BJ (cell line): Measurements from ENCODE around the gene STAT5A. TPM values are rescaled to one million over a fixed set of nuclear protein-coding genes. Genes with fewer than 3 reads are reported as not detected.

ENCODE experiments used
- CTCF ChIA-PET: fragments of 350-600 bp; formaldehyde crosslinking; extraction: SDS; loops from one replicate; lab custom pipeline; 2021; ENCODE audit warnings: antibody characterized with exemption, inconsistent platforms; lab: Yijun Ruan, JAX
- POLR2A ChIA-PET: fragments of 300-600 bp; sonication (Branson Sonifier 250); formaldehyde crosslinking; extraction: SDS; loops from one replicate; lab custom pipeline; 2021; ENCODE audit warnings: antibody characterized with exemption; lab: Charles Lee
- DNase-seq: peaks from one replicate; pipeline ENCODE4 v3.0.0-alpha.2; 2011; ENCODE audit warnings: low read depth
- H3K27me3 ChIP-seq: 2 replicates; pipeline ENCODE4 v1.6.0; 2011; ENCODE audit warnings: low read length; ENCODE audit not compliant: control insufficient read depth, insufficient read depth
- H3K36me3 ChIP-seq: 2 replicates; pipeline ENCODE4 v1.5.1; 2011; ENCODE audit warnings: low read length; ENCODE audit not compliant: control insufficient read depth, insufficient read depth
- H3K4me3 ChIP-seq: 2 replicates; pipeline ENCODE4 v1.5.1; 2011; ENCODE audit warnings: low read depth, mild to moderate bottlenecking, control low read depth, low read length
- polyA plus RNA-seq: library from polyadenylated mRNA; depleted of rRNA; stranded (reverse); fragments of >200 nt; gene quantifications from 2 replicates; pipeline ENCODE4 v1.2.3, GENCODE V29; 2011
- TF ChIP-seq, protein P1 (sequence below): IDR thresholded peaks from 2 replicates; pipeline ENCODE4 v1.5.1; 2011; ENCODE audit warnings: low read depth, mild to moderate bottlenecking, control low read depth, inconsistent platforms, low read length, moderate library complexity; ENCODE audit not compliant: insufficient read depth

Gene STAT5A
- polyA plus RNA-seq, 1 experiment: 17.2 TPM

DNA sequence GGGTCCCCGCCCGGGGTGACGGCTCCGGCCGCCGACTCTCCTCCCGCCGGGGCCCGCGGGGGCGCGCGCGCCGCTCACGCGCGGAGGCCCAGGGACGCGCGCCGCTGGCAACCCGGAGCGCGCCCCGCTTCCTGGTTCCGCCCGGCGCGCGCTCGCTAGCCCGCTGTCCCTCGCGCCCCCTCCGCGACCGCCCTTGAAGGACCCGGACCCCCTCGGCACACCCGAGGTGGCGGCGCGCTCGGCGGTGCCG is 12.0 kb upstream of the STAT5A start, which contains the start of gene STAT5B:
TSS of gene STAT5B (minus strand) at position 33 of the 250 bp plus-strand sequence. CDS start 44,264 bp downstream, outside the sequence.
- ChIA-PET CTCF (interaction anchor here (1.6 kb wide), 1 partner anchor 54 kb away, joined by 10 read pairs; no protein-coding TSS in a partner anchor), POLR2A (no interaction called here)
- no peak for DNase-seq

DNA sequence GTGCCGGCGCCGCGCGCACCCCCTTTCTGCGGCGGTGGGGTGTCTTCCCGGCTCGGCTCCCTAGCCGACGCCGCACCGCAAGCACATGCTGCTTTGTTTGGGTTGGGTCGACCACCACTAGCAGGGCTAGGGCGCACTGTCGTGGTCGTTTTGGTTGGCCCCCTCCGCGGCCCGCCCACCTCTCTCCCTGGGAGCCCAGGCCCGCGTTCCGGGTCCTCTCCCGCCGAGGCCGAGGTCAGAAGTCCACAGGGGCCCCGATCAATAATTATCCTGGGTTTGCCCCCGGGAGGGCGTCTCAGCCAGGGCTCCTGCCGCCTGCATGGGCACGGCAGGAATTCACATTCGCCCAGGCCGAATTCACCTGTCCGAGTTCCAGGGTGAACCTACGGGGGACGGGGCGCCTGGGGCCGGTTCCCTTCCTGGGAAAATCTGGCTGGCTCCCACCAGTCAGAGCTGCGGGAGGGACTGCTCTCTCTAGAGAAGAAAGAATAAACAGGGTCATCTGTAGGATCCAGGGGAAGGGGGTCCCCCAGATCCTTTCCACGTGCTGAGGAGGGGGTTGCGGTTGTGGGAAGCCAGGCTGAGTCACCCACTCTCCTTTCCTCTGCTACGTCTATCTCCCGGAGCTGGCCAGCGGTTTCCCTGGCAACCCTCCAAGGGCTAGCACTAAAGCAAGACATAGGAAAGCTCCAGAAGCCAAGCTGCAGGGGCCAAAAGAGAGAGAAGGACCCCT is 11.5 kb upstream of the STAT5A start:
- TF ChIP-seq, protein P1, sequence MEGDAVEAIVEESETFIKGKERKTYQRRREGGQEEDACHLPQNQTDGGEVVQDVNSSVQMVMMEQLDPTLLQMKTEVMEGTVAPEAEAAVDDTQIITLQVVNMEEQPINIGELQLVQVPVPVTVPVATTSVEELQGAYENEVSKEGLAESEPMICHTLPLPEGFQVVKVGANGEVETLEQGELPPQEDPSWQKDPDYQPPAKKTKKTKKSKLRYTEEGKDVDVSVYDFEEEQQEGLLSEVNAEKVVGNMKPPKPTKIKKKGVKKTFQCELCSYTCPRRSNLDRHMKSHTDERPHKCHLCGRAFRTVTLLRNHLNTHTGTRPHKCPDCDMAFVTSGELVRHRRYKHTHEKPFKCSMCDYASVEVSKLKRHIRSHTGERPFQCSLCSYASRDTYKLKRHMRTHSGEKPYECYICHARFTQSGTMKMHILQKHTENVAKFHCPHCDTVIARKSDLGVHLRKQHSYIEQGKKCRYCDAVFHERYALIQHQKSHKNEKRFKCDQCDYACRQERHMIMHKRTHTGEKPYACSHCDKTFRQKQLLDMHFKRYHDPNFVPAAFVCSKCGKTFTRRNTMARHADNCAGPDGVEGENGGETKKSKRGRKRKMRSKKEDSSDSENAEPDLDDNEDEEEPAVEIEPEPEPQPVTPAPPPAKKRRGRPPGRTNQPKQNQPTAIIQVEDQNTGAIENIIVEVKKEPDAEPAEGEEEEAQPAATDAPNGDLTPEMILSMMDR: no peak
- Histone ChIP-seq H3K27me3 (no peaks in the 10 kb centered on the region), H3K4me3 (peak overlapping the region; percentile 85), H3K36me3 (no peaks in the 10 kb centered on the region)
- ChIA-PET CTCF (interaction anchor here (1.3 to 1.7 kb wide), 3 partner anchors 10 to 54 kb away, joined by 4 to 10 read pairs (median 5); no protein-coding TSS in a partner anchor), POLR2A (no interaction called here)
- no peak for DNase-seq

More for the DNA sequence above, 12.0 kb upstream of the STAT5A start, which contains the start of gene STAT5B:
- Histone ChIP-seq H3K36me3 (no peaks in the 10 kb centered on the region), H3K4me3 (peak within 1 kb of the TSS; percentile 85), H3K27me3 (no peaks in the 10 kb centered on the region)
- TF ChIP-seq, protein P1: no peak

DNA sequence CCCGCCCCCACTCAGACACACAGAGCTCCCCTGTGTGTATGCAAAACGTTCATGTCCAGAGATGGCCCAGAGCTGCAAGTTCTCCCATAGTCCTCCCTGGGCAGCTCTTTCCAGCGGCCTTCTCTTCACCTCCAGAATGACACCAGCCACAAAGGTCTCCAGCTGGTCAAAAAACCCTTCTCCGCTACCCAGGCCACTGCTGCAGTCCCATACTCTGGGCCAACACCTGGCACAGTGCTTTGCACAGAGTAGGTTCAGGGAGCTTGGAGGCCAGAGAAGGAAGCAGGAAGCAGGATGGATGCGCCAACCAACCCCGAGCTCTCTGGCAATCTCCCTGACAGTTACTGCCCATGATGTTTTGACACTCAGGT is 11.0 kb upstream of the STAT5A start:
- no peak overlapping the region for H3K4me3 ChIP-seq
- DNase-seq: no peak
- no peaks in the 10 kb centered on the region for H3K36me3 ChIP-seq
- CTCF ChIA-PET: interaction anchor here (1.3 to 1.7 kb wide), 3 partner anchors 10 to 55 kb away, joined by 4 to 10 read pairs (median 5); no protein-coding TSS in a partner anchor
- no peaks in the 10 kb centered on the region for H3K27me3 ChIP-seq
- TF ChIP-seq, protein P1: no peak
- POLR2A ChIA-PET: no interaction called here

DNA sequence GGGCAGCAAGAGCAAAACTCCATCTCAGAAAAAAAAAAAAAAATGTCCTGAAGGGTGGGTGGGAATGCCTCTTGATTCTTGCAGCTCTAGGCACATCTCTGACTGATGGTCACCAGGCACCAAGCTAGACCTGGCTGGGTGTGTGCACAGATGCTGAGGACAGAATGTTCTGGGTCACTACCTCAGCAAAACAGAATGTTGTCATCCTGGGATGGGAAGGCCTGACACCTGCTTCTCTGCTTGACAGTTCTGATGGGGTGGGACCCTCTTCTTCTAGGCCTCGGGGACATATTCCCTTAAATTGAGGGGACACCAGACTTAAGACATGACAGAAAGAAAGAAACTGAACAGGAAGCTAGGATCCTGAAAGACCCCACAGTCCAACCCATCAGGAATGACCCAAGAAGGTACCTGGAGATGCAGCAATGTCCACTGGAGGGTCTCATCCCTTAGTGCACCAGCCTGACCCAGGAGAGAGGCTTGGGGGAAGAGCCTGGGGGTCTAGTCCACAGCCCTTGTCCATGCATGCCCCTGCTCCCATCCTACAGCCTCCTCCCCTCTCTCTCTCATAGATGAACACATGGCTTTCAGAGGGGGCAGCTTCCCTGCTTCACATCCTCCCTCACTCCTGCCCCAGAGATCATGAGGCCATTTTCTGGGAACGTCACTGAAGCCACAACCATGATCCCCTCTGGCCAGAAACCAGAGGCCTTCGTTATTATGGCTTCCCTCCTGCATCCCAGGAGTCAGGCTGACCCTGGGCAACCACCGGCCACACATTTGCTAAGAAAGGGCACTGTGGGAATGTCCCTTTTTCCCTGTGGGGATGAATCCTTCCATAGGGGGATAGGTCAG is 8.3 kb upstream of the STAT5A start:
- no peak for DNase-seq
- Histone ChIP-seq H3K27me3 (no peaks in the 10 kb centered on the region), H3K4me3 (no peak overlapping the region), H3K36me3 (no peaks in the 10 kb centered on the region)
- TF ChIP-seq, protein P1: no peak
- CTCF ChIA-PET: interaction anchor here (0.6 to 0.7 kb wide), 2 partner anchors 17 to 39 kb away, joined by 4 to 5 read pairs; no protein-coding TSS in a partner anchor
- POLR2A ChIA-PET: no interaction called here

DNA sequence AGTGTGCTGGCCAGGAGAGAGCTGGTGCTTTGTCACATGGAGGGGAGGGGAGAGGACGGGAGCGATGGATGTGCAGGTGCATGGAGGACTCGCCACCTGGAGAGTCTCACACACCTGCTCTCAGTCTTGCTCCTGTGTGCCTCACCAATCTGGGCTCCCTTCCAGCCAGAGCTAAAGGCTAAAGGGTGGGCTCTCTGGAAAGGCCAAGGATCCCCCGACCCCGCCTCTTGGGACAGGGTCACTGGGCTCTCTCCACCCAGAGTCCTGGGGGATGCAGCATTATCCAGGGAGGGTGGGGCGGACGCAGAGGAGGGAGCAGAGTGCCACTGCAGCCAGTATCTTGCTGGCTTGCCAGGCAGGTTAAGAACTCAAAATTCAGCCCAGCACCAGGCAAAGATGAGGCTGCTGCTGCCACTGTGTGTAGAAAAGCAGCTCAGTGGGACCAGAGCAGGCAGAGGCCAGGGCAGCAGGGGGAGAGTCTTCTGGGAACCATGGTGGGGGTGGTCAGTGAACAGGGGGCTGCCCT is 6.7 kb upstream of the STAT5A start:
- CTCF ChIA-PET: interaction anchor here (0.6 to 1.1 kb wide), 2 partner anchors 30 to 140 kb away, joined by 3 to 4 read pairs; no protein-coding TSS in a partner anchor
- Histone ChIP-seq H3K27me3 (no peaks in the 10 kb centered on the region), H3K36me3 (no peaks in the 10 kb centered on the region), H3K4me3 (no peak overlapping the region)
- TF ChIP-seq, protein P1: no peak
- POLR2A ChIA-PET: no interaction called here
- DNase-seq: no peak
